A673 (cell line): ENCODE measurements around the gene DCANP1.

Source experiments
- CTCF ChIP-seq: fragments of 300-800, 200-600 bp; sonication (generic); conservative IDR thresholded peaks from 2 replicates; pipeline ENCODE4 v1.5.1; 2017; ENCODE audit warnings: low read depth, mild to moderate bottlenecking, antibody characterized with exemption, low read length, moderate library complexity, mixed read lengths
- EZH2 ChIP-seq: fragments of 200-600 bp; sonication (generic); IDR thresholded peaks from 2 replicates; pipeline ENCODE4 v1.6.1; 2017; ENCODE audit warnings: borderline replicate concordance, low read depth, mild to moderate bottlenecking, mixed read lengths, antibody characterized with exemption, low read length; ENCODE audit not compliant: poor library complexity, severe bottlenecking

GRCh38 chr5:135441919-135442318 is 5.2 kb downstream of the DCANP1 start:
- no peak for TF ChIP-seq CTCF
- no peak for TF ChIP-seq EZH2
